Upper lobe of right lung (tissue), 1 donor: Measurements from ENCODE around the gene EIF1AD. TPM values are rescaled to one million over a fixed set of nuclear protein-coding genes. Genes with fewer than 3 reads are reported as not detected.
"Not testable (repeated sequence)": the region's sequence is repeated elsewhere in the genome, so short reads cannot be mapped to it uniquely, and the experiment has no call there.

Source experiments
- ATAC-seq: fragments of 200-7000 bp; cut with Tn5 transposase; one replicate; pipeline ENCODE4 v1.9.1; 2020; ENCODE audit warnings: mild to moderate bottlenecking, moderate library complexity
- DNase-seq: peaks from one replicate; pipeline ENCODE4 v3.0.0-alpha.2; 2020
- H3K27ac ChIP-seq: fragments of 200-600 bp; one replicate; pipeline ENCODE4 v1.8.0; 2022
- H3K27me3 ChIP-seq: fragments of 200-600 bp; one replicate; pipeline ENCODE4 v1.8.0; 2022; ENCODE audit warnings: mild to moderate bottlenecking
- H3K36me3 ChIP-seq: fragments of 200-600 bp; one replicate; pipeline ENCODE4 v1.8.0; 2022
- H3K4me1 ChIP-seq: fragments of 200-600 bp; one replicate; pipeline ENCODE4 v1.8.0; 2022
- H3K4me3 ChIP-seq: fragments of 200-600 bp; one replicate; pipeline ENCODE4 v1.8.0; 2022; ENCODE audit warnings: mild to moderate bottlenecking
- H3K9me3 ChIP-seq: fragments of 200-600 bp; one replicate; pipeline ENCODE4 v1.8.0; 2022
- intact Hi-C: fragments of 100-400 bp; cut with DNase I; formaldehyde crosslinking; loops from one replicate; pipeline ENCODE4 v1.11.0; 2022
- total RNA-seq: library from RNA; stranded (reverse); fragmentation: NEBNext Ultra II Directional; extraction: Animal tissue kit (Norgen Biotek cat#: 25700); gene quantifications from one replicate; pipeline ENCODE4 v1.2.1, GENCODE V29; 2021
- TF ChIP-seq, protein P1 (sequence below): fragments of 200-600 bp; IDR thresholded peaks from one replicate; pipeline ENCODE4 v1.8.0; 2022; ENCODE audit warnings: antibody characterized with exemption
- donor health status: DM: no; HTN: yes; CAD: no; lungs with severe emphysema.

EIF1AD gene
- total RNA-seq, 1 donor from 2014 or later, result 32.6 TPM

DNA sequence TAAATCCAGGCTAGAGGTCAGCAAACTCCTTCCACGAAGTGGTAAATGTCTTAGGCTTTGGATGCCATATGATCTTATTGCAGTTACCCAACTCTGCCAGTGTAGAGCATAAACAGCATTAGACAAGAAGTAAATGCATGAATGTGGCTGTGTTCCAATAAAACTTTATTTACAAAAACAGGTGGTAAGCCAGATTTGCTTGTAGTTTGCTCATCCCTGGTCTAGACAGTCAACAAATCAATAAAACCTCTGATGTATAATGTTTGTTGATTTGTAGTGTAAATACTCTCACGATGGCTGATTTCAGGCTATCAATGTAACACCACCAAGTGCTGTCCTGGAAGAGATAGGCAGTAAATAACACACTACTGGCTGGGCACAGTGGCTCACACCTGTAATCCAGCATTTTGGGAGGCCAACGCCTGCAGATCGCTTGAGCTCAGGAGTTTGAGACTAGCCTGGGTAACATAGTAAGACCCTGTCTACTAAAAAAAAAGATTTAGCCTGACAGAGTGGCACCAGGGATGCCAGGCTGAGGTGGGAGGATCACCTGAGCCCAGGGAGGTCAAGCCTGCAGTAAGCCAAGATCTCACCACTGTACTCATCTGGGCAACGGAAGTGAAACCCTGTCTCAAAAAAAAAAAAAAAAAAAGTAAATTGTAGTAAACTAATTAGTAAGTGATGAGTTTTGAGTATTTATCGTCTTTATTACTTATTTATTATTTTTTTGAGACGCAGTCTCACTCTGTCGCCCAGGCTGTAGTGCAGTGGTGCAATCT lies 31.2 kb upstream of the EIF1AD start:
- Histone ChIP-seq H3K4me3 (no peak overlapping the region), H3K4me1 (no peaks in the 10 kb centered on the region), H3K9me3 (no peaks in the 10 kb centered on the region), H3K27ac (no peak overlapping the region), H3K36me3 (no peaks in the 10 kb centered on the region), H3K27me3 (no peaks in the 10 kb centered on the region)
- intact Hi-C loops, result no loop called here
- TF ChIP-seq, protein P1, sequence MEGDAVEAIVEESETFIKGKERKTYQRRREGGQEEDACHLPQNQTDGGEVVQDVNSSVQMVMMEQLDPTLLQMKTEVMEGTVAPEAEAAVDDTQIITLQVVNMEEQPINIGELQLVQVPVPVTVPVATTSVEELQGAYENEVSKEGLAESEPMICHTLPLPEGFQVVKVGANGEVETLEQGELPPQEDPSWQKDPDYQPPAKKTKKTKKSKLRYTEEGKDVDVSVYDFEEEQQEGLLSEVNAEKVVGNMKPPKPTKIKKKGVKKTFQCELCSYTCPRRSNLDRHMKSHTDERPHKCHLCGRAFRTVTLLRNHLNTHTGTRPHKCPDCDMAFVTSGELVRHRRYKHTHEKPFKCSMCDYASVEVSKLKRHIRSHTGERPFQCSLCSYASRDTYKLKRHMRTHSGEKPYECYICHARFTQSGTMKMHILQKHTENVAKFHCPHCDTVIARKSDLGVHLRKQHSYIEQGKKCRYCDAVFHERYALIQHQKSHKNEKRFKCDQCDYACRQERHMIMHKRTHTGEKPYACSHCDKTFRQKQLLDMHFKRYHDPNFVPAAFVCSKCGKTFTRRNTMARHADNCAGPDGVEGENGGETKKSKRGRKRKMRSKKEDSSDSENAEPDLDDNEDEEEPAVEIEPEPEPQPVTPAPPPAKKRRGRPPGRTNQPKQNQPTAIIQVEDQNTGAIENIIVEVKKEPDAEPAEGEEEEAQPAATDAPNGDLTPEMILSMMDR, result no peak
- no peak for ATAC-seq
- DNase-seq, result no peak

DNA sequence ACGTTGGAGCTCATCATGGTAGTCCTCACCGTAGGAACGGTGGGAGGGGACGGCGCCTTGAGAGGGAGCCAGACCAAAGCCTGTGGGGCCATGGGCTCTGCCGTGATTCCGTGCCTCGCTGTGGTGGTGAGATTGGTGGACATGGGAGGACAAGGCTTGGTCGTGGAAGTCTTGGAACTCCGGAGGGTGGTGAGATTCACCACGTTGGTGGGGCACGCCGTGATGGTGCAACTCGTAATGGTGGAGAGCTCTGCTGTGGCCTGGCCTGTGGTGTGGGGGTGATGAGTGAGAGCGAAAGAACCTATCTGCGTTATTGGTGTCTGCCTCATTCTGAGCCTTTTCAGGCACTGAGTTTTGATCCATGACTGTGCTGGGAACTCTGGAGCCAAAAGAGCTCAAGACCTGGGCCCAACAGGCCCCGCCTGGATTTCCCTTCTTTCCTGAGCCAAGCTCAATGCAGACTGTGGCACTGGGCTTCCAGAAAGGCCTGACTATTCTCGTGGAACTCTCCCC lies 24.1 kb upstream of the EIF1AD start, which contains the start of gene CATSPER1:
TSS of gene CATSPER1 (minus strand) at position 463 of the 513 bp plus-strand sequence. CDS start at position 363, 100 bp downstream.
- Histone ChIP-seq H3K27me3 (no peaks in the 10 kb centered on the region), H3K4me1 (peaks cover 13% of the 10 kb centered on the region), H3K36me3 (no peaks in the 10 kb centered on the region), H3K9me3 (no peaks in the 10 kb centered on the region), H3K4me3 (no peak within 1 kb of the TSS), H3K27ac (no peak within 1 kb of the TSS)
- ATAC-seq, result no peak
- TF ChIP-seq, protein P1, result no peak
- DNase-seq, result no peak
- intact Hi-C loops, result no loop called here

GRCh38 chr11:66023186-66023440 lies 21.2 kb upstream of the EIF1AD start:
- H3K27ac ChIP-seq, H3K27me3 ChIP-seq, ATAC-seq: not testable (repeated sequence)

GRCh38 chr11:66022401-66023185 lies 20.6 kb upstream of the EIF1AD start:
- Histone ChIP-seq H3K4me3 (peak overlapping the region; percentile 16), H3K4me1 (peaks cover 13% of the 10 kb centered on the region), H3K27me3 (no peaks in the 10 kb centered on the region), H3K9me3 (no peaks in the 10 kb centered on the region), H3K27ac (no peak overlapping the region), H3K36me3 (no peaks in the 10 kb centered on the region)
- intact Hi-C loops, result no loop called here
- peak; percentile 89 for DNase-seq
- ATAC-seq, result peak; percentile 92
- TF ChIP-seq, protein P1, result peak; percentile 97

More at GRCh38 chr11:66023186-66023440, 21.2 kb upstream of the EIF1AD start:
- H3K4me3 ChIP-seq, intact Hi-C loops, DNase-seq, H3K36me3 ChIP-seq, H3K9me3 ChIP-seq: not testable (repeated sequence)
- peaks cover 13% of the 10 kb centered on the region for H3K4me1 ChIP-seq

DNA sequence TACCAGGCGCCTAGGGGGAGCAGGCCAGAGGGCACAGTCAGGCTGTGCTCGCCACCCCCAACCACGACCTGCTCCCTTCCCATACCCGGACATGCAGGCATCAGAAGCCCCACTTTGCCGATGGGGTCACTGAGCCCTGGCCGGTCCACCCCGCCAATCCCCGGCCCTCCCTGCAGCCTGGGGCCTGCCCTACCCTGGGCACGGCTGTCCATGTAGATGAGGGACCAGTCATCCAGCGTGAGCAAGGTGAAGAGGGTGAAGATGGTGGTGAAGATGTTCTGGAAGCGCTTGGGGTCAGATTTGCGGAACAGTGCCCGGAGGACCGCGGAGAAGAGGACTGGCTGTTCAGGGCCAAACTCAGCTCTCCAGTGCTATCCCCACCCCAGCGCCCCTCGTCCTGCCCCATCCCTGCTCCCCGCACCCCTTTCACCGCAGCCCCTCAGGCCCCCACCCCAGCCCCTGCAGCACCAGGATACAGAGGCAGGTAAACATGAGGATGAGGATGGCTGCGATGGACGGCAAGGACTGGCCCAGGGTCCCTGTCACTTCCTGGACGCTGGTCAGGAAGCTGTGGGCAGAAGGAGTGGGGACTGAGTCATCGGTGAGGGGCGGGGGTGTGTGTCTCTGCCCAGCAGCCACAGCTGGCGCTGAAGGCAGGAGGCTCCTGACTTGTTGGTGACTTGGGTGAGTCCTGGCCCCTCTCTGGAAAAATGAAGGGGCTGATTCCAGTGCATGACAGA lies 18.8 kb upstream of the EIF1AD start:
- no peak overlapping the region for H3K4me3 ChIP-seq
- H3K27me3 ChIP-seq, result no peaks in the 10 kb centered on the region
- H3K4me1 ChIP-seq, result peaks cover 13% of the 10 kb centered on the region
- TF ChIP-seq, protein P1, result no peak
- H3K27ac ChIP-seq, result no peak overlapping the region
- no peaks in the 10 kb centered on the region for H3K9me3 ChIP-seq
- H3K36me3 ChIP-seq, result no peaks in the 10 kb centered on the region
- ATAC-seq (peak; percentile 83), DNase-seq (peak; percentile 82)
- intact Hi-C loops, result no loop called here
